Regular cardiac myocyte (primary cell): ENCODE results near the gene GRIP2. TPM values are rescaled to one million over a fixed set of nuclear protein-coding genes. Genes with fewer than 3 reads are reported as not detected.

Experiments used
- total RNA-seq: library from RNA; depleted of rRNA; stranded (reverse); fragments of >200 nt; gene quantifications from 2 replicates; pipeline ENCODE4 v1.2.3, GENCODE V29; 2014

GRIP2 gene
- 0.19 and 1.1 TPM in 2 replicates for total RNA-seq

DNA sequence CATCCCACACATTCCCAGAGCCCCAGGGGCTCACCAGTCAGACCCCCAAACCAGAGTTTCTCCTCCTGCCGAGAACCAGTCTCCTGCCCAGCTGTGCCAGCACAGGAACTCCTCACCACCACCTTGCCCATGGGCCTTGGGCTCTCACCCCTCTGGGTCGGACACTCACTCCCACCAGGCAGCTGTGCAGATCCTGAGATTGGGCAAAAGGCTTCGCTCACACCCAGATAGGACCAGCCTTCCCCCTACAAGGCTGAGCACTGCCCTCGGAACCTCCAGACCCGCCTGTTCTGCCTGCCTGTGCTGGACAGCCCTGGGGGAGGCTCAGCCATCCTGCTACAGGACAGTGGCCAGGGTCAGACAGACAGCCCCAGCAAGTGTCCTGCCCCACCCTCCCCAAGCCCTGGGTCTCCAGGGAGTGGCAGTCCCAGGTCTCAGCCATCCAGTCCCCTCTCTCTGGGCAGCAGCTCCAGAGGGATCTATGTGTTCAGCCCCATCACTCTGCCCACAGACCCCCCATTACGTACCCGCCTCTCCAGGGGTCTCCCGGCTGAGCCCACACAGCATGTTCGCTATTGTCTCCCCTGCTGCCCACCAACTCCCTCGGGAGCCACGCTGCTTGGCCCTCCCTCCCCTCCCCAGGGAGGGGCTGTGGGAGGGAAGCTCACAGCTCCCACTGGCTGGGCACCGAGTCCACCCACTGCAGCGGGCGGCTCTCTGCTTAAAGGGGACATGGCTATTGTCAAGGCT is at the start of gene GRIP2:
Gene GRIP2, minus strand, starts transcription at position 601 of the 750 bp plus-strand sequence. Its CDS starts 34 bp downstream, at position 567.

Other genes starting within 250 kb of the GRIP2 start
- gene SLC6A6, start 137.7 kb downstream of the GRIP2 start, total RNA-seq, result 18.4 and 43.4 TPM in 2 replicates
- 6.9 and 9.3 TPM in 2 replicates for gene CCDC174, start 111.4 kb upstream of the GRIP2 start, total RNA-seq
- under 0.01 TPM in 1 of 2 replicates, not detected in the other for gene C3orf20, start 134.8 kb upstream of the GRIP2 start, total RNA-seq